Mesothelial cell of epicardium (in vitro differentiated cells): Measurements from ENCODE around the gene RBM28. TPM values are rescaled to one million over a fixed set of nuclear protein-coding genes. Genes with fewer than 3 reads are reported as not detected.

Experiments
- DNase-seq, 2 experiments: peaks; one replicate each; pipeline ENCODE4 v3.0.0; 2021; ENCODE audit warnings: low spot score in 2 of 2; ENCODE audit not compliant: unreplicated experiment in 2 of 2
- H3K27ac Mint-ChIP-seq: 2 replicates; pipeline ENCODE4 v1.8.0; 2021; ENCODE audit warnings: mixed read lengths
- H3K27me3 Mint-ChIP-seq: 2 replicates; pipeline ENCODE4 v1.8.0; 2021; ENCODE audit warnings: low read depth, mixed read lengths
- H3K36me3 Mint-ChIP-seq: 2 replicates; pipeline ENCODE4 v1.8.0; 2021; ENCODE audit warnings: mixed read lengths
- H3K4me1 Mint-ChIP-seq: 2 replicates; pipeline ENCODE4 v1.8.0; 2021; ENCODE audit warnings: mixed read lengths
- H3K4me3 Mint-ChIP-seq: 2 replicates; pipeline ENCODE4 v1.8.0; 2021; ENCODE audit warnings: mild to moderate bottlenecking, moderate library complexity, mixed read lengths
- H3K9me3 Mint-ChIP-seq: 2 replicates; pipeline ENCODE4 v1.8.0; 2021; ENCODE audit warnings: mixed read lengths
- CTCF ChIP-seq: fragments of 200-600 bp; sonication (generic); IDR thresholded peaks from one replicate; pipeline ENCODE4 v1.5.0; 2021; ENCODE audit warnings: antibody characterized with exemption; ENCODE audit not compliant: unreplicated experiment
- total RNA-seq: library from RNA; stranded (reverse); gene quantifications from 3 replicates; pipeline ENCODE4 v1.2.1, GENCODE V29; 2021

The RBM28 gene
- total RNA-seq, 1 donor from 2014 or later: 78.5 TPM

GRCh38 chr7:128271942-128272481 lies 71.7 kb downstream of the RBM28 start:
- H3K27me3 Mint-ChIP-seq: no peaks in the 10 kb centered on the region
- peaks cover 19% of the 10 kb centered on the region for H3K4me1 Mint-ChIP-seq
- no peak overlapping the region for H3K4me3 Mint-ChIP-seq
- H3K27ac Mint-ChIP-seq: no peak overlapping the region
- no peaks in the 10 kb centered on the region for H3K36me3 Mint-ChIP-seq
- TF ChIP-seq CTCF: no peak
- H3K9me3 Mint-ChIP-seq: no peaks in the 10 kb centered on the region
- no peak for DNase-seq

GRCh38 chr7:128271471-128271941 lies 72.2 kb downstream of the RBM28 start:
- no peak overlapping the region for H3K27ac Mint-ChIP-seq
- H3K27me3 Mint-ChIP-seq: no peaks in the 10 kb centered on the region
- H3K4me1 Mint-ChIP-seq: peaks cover 24% of the 10 kb centered on the region
- H3K9me3 Mint-ChIP-seq: no peaks in the 10 kb centered on the region
- H3K36me3 Mint-ChIP-seq: no peaks in the 10 kb centered on the region
- no peak for TF ChIP-seq CTCF
- no peak overlapping the region for H3K4me3 Mint-ChIP-seq
- DNase-seq: no peak

- DNase-seq: no peak
- no peak for TF ChIP-seq CTCF
- Mint-ChIP-seq H3K9me3 (no peaks in the 10 kb centered on the region), H3K36me3 (no peaks in the 10 kb centered on the region), H3K27ac (no peak overlapping the region), H3K4me3 (no peak overlapping the region), H3K27me3 (no peaks in the 10 kb centered on the region), H3K4me1 (peaks cover 30% of the 10 kb centered on the region)
Measured at GRCh38 chr7:128270826-128271272, 72.9 kb downstream of the RBM28 start.

- Mint-ChIP-seq H3K27me3 (no peaks in the 10 kb centered on the region), H3K36me3 (no peaks in the 10 kb centered on the region), H3K4me3 (no peak overlapping the region), H3K27ac (peak overlapping the region; percentile 95), H3K4me1 (peaks cover 49% of the 10 kb centered on the region), H3K9me3 (no peaks in the 10 kb centered on the region)
- no peak for DNase-seq
- no peak for TF ChIP-seq CTCF
Measured at GRCh38 chr7:128268233-128268632, 75.5 kb downstream of the RBM28 start.

GRCh38 chr7:128267595-128267924 lies 76.1 kb downstream of the RBM28 start:
- Mint-ChIP-seq H3K27me3 (no peaks in the 10 kb centered on the region), H3K4me1 (peaks cover 49% of the 10 kb centered on the region), H3K27ac (peak overlapping the region; percentile 95), H3K4me3 (peak overlapping the region; percentile 60), H3K9me3 (no peaks in the 10 kb centered on the region), H3K36me3 (no peaks in the 10 kb centered on the region)
- no peak for DNase-seq
- TF ChIP-seq CTCF: no peak
